Upper lobe of left lung (tissue), 4 donors: ENCODE data around the gene EFNA3.

Experiments
- POLR2A ChIP-seq, 4 donors: fragments of 450-650 bp; IDR thresholded peaks; one replicate each; pipeline ENCODE4 v1.5.1; 2016 to 2017; ENCODE audit warnings: antibody characterized with exemption in 4 of 4, mild to moderate bottlenecking in 2 of 4
- POLR2AphosphoS5 ChIP-seq, 2 donors: sonication (generic); formaldehyde crosslinking; IDR thresholded peaks; one replicate each; pipeline ENCODE4 v1.5.1; 2017; ENCODE audit warnings: antibody characterized with exemption in 2 of 2
- TF ChIP-seq, protein P1 (sequence below), 6 experiments: fragments of 450-650 bp in 4 of 6; fragments of 200-600 bp in 2 of 6; sonication (generic) in 2 of 6; IDR thresholded peaks; one replicate each; pipeline ENCODE4 v1.5.1; 2016 to 2019; ENCODE audit warnings: antibody characterized with exemption in 6 of 6

DNA sequence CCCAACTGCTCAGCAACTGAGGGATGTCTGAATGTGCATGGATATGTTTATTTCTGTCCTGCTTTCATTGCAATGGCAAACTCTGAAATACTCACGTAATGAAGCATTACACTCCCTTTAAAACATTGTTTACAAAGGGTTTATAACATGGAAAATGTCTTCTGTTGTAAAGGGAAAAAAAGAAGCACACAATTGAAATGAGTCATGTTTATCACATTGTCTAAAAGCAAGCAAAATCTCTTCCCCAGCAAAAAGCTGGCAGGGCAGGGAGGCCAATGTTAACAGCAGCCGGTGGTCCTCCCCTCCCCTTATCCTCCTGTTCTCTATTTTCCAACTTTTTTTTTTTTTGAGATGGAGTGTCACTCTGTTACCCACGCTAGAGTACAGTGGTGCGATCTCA lies 45.2 kb downstream of the EFNA3 start:
- TF ChIP-seq, protein P1, sequence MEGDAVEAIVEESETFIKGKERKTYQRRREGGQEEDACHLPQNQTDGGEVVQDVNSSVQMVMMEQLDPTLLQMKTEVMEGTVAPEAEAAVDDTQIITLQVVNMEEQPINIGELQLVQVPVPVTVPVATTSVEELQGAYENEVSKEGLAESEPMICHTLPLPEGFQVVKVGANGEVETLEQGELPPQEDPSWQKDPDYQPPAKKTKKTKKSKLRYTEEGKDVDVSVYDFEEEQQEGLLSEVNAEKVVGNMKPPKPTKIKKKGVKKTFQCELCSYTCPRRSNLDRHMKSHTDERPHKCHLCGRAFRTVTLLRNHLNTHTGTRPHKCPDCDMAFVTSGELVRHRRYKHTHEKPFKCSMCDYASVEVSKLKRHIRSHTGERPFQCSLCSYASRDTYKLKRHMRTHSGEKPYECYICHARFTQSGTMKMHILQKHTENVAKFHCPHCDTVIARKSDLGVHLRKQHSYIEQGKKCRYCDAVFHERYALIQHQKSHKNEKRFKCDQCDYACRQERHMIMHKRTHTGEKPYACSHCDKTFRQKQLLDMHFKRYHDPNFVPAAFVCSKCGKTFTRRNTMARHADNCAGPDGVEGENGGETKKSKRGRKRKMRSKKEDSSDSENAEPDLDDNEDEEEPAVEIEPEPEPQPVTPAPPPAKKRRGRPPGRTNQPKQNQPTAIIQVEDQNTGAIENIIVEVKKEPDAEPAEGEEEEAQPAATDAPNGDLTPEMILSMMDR (IDR thresholded peaks at IDR 0.05) = no peak
- TF ChIP-seq POLR2AphosphoS5 (IDR thresholded peaks at IDR 0.05) = no peak
- TF ChIP-seq POLR2A (IDR thresholded peaks at IDR 0.05) = no peak
